GM12875 (cell line): ENCODE results near the gene THRB.

ENCODE experiments used
- H3K4me3 ChIP-seq: one replicate; pipeline ENCODE4 v1.5.1; 2011; ENCODE audit warnings: low read depth, low read length, control low read depth
- CTCF ChIP-seq: IDR thresholded peaks from 2 replicates; pipeline ENCODE4 v1.5.1; 2011; ENCODE audit warnings: low read depth, mild to moderate bottlenecking, control low read depth, inconsistent platforms, low read length, moderate library complexity, borderline replicate concordance; ENCODE audit not compliant: insufficient read depth

Gene THRB

GRCh38 chr3:24388159-24388558 is 106.5 kb downstream of the THRB start:
- TF ChIP-seq CTCF = no peak
- no peak overlapping the region for H3K4me3 ChIP-seq

GRCh38 chr3:24387493-24387892 is 107.2 kb downstream of the THRB start:
- no peak overlapping the region for H3K4me3 ChIP-seq
- TF ChIP-seq CTCF = no peak

- no peak overlapping the region for H3K4me3 ChIP-seq
- no peak for TF ChIP-seq CTCF
Observed at GRCh38 chr3:24387000-24387399, 107.7 kb downstream of the THRB start.

- no peak overlapping the region for H3K4me3 ChIP-seq
- no peak for TF ChIP-seq CTCF
Observed at GRCh38 chr3:24386458-24386857, 108.2 kb downstream of the THRB start.

GRCh38 chr3:24385012-24385615 is 109.5 kb downstream of the THRB start:
- H3K4me3 ChIP-seq = no peak overlapping the region
- TF ChIP-seq CTCF = no peak

- no peak for TF ChIP-seq CTCF
- H3K4me3 ChIP-seq = no peak overlapping the region
Observed at GRCh38 chr3:24382647-24383046, 112.0 kb downstream of the THRB start.

GRCh38 chr3:24379936-24380335 is 114.7 kb downstream of the THRB start:
- no peak overlapping the region for H3K4me3 ChIP-seq
- no peak for TF ChIP-seq CTCF
